ENCODE data around the gene COX7A2. TPM values are rescaled to one million over a fixed set of nuclear protein-coding genes. Genes with fewer than 3 reads are reported as not detected.

Gene COX7A2
- total RNA-seq, 1 donor from 2014 or later = 302 TPM

DNA sequence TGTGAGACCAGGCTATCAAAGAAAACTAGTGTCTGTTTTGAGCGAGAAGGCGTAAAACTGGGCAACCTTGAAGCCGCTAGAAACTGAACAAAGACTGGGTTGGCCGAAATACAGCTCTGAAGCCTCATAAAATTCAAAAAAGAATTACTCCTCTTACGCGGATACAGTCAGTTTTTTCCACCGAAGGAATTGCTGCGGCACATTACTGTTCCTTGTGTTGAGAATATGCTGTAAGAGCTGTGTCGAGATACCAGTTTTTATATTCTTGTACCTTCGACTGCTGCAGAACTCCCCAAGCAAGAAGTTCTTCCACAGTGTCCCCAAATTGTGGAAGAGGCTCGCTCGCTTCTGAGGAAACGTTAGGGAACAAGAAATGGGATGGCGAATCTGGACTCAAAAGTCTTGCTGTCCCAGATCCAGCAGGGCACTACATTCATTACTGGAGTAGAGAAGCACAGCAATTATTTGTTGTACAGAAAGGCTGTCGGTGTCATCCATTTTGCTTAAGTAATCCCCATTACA, 523 bp upstream of the COX7A2 start:
- peaks cover 9% of the 10 kb centered on the region for H3K36me3 Mint-ChIP-seq (ENCODE audit: low read depth)
- peaks cover 32% of the 10 kb centered on the region for H3K4me1 Mint-ChIP-seq (ENCODE audit: low read depth)
- peak overlapping the region; percentile 98 for H3K27ac Mint-ChIP-seq (ENCODE audit: unreplicated experiment)
- no peak for DNase-seq (ENCODE audit: low spot score)
- H3K27me3 Mint-ChIP-seq (ENCODE audit: low read depth) = no peaks in the 10 kb centered on the region
- H3K4me3 Mint-ChIP-seq (ENCODE audit: unreplicated experiment) = peak overlapping the region; percentile 91
- TF ChIP-seq, protein P1, sequence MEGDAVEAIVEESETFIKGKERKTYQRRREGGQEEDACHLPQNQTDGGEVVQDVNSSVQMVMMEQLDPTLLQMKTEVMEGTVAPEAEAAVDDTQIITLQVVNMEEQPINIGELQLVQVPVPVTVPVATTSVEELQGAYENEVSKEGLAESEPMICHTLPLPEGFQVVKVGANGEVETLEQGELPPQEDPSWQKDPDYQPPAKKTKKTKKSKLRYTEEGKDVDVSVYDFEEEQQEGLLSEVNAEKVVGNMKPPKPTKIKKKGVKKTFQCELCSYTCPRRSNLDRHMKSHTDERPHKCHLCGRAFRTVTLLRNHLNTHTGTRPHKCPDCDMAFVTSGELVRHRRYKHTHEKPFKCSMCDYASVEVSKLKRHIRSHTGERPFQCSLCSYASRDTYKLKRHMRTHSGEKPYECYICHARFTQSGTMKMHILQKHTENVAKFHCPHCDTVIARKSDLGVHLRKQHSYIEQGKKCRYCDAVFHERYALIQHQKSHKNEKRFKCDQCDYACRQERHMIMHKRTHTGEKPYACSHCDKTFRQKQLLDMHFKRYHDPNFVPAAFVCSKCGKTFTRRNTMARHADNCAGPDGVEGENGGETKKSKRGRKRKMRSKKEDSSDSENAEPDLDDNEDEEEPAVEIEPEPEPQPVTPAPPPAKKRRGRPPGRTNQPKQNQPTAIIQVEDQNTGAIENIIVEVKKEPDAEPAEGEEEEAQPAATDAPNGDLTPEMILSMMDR (IDR thresholded peaks at IDR 0.05) = no peak
- no peaks in the 10 kb centered on the region for H3K9me3 Mint-ChIP-seq (ENCODE audit: low read depth)

DNA sequence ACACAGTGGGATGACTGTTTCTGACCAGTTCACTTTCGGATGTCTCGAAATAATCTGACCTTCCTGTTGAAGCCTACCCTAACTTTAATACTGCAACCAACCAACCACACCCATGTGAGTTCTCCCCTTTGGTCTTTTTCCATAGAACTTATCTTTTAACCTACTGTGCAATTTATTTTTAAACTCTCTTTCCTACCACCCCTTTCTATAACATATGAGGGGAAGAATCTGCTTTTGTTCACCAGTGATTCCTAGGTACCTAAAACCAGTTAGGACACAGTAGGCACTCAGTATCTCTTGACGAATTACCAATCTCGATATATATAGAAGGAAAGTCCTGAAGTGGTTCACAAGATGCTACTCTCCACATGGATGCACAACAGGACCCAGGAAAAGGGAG, 7.0 kb downstream of the COX7A2 start:
- TF ChIP-seq, protein P1 (IDR thresholded peaks at IDR 0.05) = no peak
- Mint-ChIP-seq H3K4me1 (ENCODE audit: low read depth) (peaks cover 13% of the 10 kb centered on the region), H3K9me3 (ENCODE audit: low read depth) (no peaks in the 10 kb centered on the region), H3K27me3 (ENCODE audit: low read depth) (no peaks in the 10 kb centered on the region), H3K36me3 (ENCODE audit: low read depth) (peaks cover 24% of the 10 kb centered on the region), H3K27ac (ENCODE audit: unreplicated experiment) (no peak overlapping the region), H3K4me3 (ENCODE audit: unreplicated experiment) (no peak overlapping the region)
- no peak for DNase-seq (ENCODE audit: low spot score)

GRCh38 chr6:75235271-75235670, 8.3 kb downstream of the COX7A2 start:
- Mint-ChIP-seq H3K36me3 (ENCODE audit: low read depth) (peaks cover 24% of the 10 kb centered on the region), H3K27ac (ENCODE audit: unreplicated experiment) (peak overlapping the region; percentile 33), H3K4me1 (ENCODE audit: low read depth) (peaks cover 14% of the 10 kb centered on the region), H3K4me3 (ENCODE audit: unreplicated experiment) (no peak overlapping the region), H3K9me3 (ENCODE audit: low read depth) (no peaks in the 10 kb centered on the region), H3K27me3 (ENCODE audit: low read depth) (no peaks in the 10 kb centered on the region)
- TF ChIP-seq, protein P1 (IDR thresholded peaks at IDR 0.05) = no peak
- no peak for DNase-seq (ENCODE audit: low spot score)

DNA sequence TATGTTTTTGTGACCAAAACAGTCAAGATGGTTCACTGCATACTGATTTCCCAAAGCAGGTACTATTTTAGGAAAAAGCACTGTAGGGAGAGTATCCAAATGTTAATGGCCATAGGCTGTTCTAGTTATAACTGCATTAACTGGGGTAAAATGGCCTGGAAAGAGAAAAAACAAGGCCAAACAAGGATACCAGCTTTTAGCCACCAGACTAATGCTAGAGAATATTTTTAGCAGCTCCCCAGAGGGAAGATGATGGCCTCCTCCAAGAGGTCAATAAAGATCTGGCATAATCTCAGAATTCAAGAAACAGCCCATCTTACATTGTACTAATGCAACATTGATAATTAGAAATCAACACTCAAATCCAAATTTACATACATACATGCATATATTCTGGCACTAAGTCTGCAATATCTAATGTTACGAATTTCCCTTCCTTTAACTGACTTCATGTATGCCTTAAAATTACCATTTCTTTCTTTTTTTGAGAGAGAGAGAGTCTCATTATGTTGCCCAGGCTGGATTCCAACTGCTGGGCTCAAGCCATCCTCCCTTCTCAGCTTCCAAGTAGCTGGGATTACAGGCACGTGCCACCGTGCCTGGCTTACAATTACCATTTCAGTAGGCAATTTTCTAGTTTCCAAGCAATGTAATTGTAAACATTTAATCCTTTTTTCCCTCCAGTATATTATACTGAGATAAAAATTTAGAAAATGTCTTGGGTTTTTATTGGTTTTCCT, 9.3 kb downstream of the COX7A2 start:
- no peak overlapping the region for H3K4me3 Mint-ChIP-seq (ENCODE audit: unreplicated experiment)
- H3K27me3 Mint-ChIP-seq (ENCODE audit: low read depth) = no peaks in the 10 kb centered on the region
- H3K27ac Mint-ChIP-seq (ENCODE audit: unreplicated experiment) = no peak overlapping the region
- TF ChIP-seq, protein P1 (IDR thresholded peaks at IDR 0.05) = no peak
- H3K9me3 Mint-ChIP-seq (ENCODE audit: low read depth) = no peaks in the 10 kb centered on the region
- peaks cover 17% of the 10 kb centered on the region for H3K36me3 Mint-ChIP-seq (ENCODE audit: low read depth)
- peaks cover 15% of the 10 kb centered on the region for H3K4me1 Mint-ChIP-seq (ENCODE audit: low read depth)
- DNase-seq (ENCODE audit: low spot score) = no peak

- Mint-ChIP-seq H3K4me3 (ENCODE audit: unreplicated experiment) (no peak overlapping the region), H3K9me3 (ENCODE audit: low read depth) (no peaks in the 10 kb centered on the region), H3K4me1 (ENCODE audit: low read depth) (peaks cover 15% of the 10 kb centered on the region), H3K27me3 (ENCODE audit: low read depth) (no peaks in the 10 kb centered on the region), H3K36me3 (ENCODE audit: low read depth) (peaks cover 14% of the 10 kb centered on the region), H3K27ac (ENCODE audit: unreplicated experiment) (no peak overlapping the region)
- TF ChIP-seq, protein P1 (IDR thresholded peaks at IDR 0.05) = no peak
- DNase-seq (ENCODE audit: low spot score) = no peak
Observed at GRCh38 chr6:75233092-75233615, 10.4 kb downstream of the COX7A2 start.

Data from chondrocyte (in vitro differentiated cells).